ENCODE data around the gene PTTG2.

PTTG2 gene

GRCh38 chr4:37956941-37957340, 3.3 kb upstream of the PTTG2 start:
- DNase-seq (ENCODE audit: low read depth), result no peak
- no peak overlapping the region for H3K4me3 ChIP-seq (ENCODE audit: low read length)
- no peak for TF ChIP-seq CTCF (IDR thresholded peaks at IDR 0.05; ENCODE audit: insufficient read depth, low read depth, low read length, missing control alignments)

- TF ChIP-seq CTCF (IDR thresholded peaks at IDR 0.05; ENCODE audit: insufficient read depth, low read depth, low read length, missing control alignments), result no peak
- no peak for DNase-seq (ENCODE audit: low read depth)
- H3K4me3 ChIP-seq (ENCODE audit: low read length), result no peak overlapping the region
Observed at GRCh38 chr4:37958932-37959331, 1.3 kb upstream of the PTTG2 start.

- TF ChIP-seq CTCF (IDR thresholded peaks at IDR 0.05; ENCODE audit: insufficient read depth, low read depth, low read length, missing control alignments), result no peak
- no peak for DNase-seq (ENCODE audit: low read depth)
- no peak overlapping the region for H3K4me3 ChIP-seq (ENCODE audit: low read length)
Observed at GRCh38 chr4:37960679-37961450, 667 bp downstream of the PTTG2 start.

GRCh38 chr4:37964734-37965457, 4.7 kb downstream of the PTTG2 start:
- DNase-seq (ENCODE audit: low read depth), result no peak
- H3K4me3 ChIP-seq (ENCODE audit: low read length), result no peak overlapping the region
- TF ChIP-seq CTCF (IDR thresholded peaks at IDR 0.05; ENCODE audit: insufficient read depth, low read depth, low read length, missing control alignments), result no peak

- H3K4me3 ChIP-seq (ENCODE audit: low read length), result no peak overlapping the region
- no peak for TF ChIP-seq CTCF (IDR thresholded peaks at IDR 0.05; ENCODE audit: insufficient read depth, low read depth, low read length, missing control alignments)
- no peak for DNase-seq (ENCODE audit: low read depth)
Observed at GRCh38 chr4:37966044-37966443, 5.8 kb downstream of the PTTG2 start.

- TF ChIP-seq CTCF (IDR thresholded peaks at IDR 0.05; ENCODE audit: insufficient read depth, low read depth, low read length, missing control alignments), result no peak
- H3K4me3 ChIP-seq (ENCODE audit: low read length), result no peak overlapping the region
- no peak for DNase-seq (ENCODE audit: low read depth)
Observed at GRCh38 chr4:37967736-37968135, 7.5 kb downstream of the PTTG2 start.

All from epithelial cell of esophagus (primary cell).